NCI-H446 (cell line): ENCODE measurements around the gene TTLL7.
"Not testable (repeated sequence)": the region's sequence is repeated elsewhere in the genome, so short reads cannot be mapped to it uniquely, and the experiment has no call there.

Experiments
- DNase-seq, 2 experiments: peaks; one replicate each; lab custom pipeline; 2025; lab: John Stamatoyannopoulos, UW

Gene TTLL7

DNA sequence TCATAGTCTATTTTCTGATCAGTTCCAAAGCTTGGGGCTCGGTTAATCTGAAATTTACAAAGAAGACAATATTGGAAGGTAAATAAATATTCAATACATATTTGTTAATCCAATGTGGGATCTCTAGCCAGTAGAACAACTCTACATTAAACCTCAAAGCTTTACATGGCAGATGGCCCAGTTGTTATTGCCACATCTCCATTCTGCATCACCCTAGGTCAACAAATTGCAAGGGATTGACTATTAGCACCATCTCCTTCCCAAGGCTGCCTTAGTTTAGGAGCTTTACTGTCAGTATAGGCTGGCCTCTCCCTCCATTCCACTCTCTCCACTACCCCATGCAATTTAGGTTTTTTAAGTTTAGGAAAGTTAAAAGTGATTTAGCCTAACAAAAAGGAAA lies 69.7 kb downstream of the TTLL7 start:
- peak in 1 of 2 experiments; percentile 2 for DNase-seq

DNA sequence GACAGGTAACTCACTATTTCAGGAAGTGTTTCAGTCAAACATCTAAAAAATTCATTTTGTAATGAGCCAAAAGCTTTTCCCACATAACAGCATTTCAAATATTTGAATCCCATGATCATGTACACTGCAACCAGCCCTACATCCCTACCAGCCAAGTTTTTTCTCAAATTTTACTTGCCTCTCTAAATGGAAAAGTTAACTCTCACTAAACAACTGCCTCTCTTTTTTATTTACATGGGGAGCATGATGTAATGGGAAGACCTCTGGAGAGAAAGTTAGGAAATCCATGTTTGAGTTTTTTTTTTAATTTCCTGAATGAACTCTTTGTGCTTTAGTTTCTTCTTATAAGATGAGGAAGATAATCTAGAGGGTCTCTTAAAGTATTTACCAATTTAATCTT lies 70.5 kb downstream of the TTLL7 start:
- no peak for DNase-seq

DNA sequence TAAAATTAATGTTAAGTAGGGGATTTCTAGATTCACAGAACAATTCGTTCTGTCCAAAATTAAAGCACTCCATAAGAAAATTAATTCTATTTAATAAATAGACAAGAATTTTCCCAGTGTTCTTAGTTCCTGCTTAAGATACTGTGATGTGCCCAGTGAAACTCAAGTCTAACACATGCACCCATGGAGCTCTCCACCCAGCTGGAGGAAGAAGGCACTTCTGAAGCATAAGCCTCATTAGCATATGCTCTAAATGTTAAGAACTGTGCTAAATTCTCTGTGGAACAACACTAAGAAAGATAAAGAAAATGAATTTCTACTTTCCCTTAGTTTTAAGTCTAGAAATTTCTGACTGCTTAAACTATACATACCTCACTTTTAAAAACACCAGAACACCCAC lies 71.2 kb downstream of the TTLL7 start:
- DNase-seq: no peak

DNA sequence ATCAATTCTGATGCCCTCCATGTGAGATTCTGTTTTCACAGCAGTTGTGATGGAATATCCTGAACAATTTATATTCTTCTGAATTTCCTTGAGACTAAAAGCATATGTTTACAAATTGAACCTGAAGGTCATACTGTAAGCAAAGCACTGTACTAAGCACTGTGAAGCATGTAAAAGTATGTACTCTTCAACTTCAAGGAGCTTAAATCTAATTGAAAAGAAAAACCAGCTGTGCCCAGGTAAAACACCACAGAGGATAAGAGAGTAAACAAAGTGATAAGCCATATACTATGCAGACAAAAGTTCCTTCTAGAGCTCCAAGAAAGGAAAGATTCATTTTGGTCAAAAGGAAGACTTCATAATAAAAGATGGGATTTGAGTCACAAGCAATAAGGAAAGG lies 71.9 kb downstream of the TTLL7 start:
- DNase-seq: no peak

DNA sequence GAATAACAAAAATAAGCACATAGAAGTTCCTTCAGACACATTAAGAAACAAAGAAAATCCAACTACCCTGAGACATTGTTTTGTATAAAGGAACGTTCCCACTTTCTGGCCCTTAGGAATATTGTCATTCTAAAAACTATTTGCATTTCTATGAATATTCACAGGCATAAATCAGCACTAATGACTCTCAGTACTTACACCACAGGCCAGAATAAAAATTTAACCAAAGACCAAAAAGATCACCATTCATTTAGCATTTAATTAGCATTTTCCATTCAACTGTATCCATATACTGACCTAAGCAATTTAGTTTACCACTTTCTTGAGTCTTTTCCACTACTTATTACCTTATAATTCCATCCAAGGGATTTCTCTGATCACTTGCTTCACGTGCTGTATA lies 75.4 kb downstream of the TTLL7 start:
- DNase-seq: no peak

DNA sequence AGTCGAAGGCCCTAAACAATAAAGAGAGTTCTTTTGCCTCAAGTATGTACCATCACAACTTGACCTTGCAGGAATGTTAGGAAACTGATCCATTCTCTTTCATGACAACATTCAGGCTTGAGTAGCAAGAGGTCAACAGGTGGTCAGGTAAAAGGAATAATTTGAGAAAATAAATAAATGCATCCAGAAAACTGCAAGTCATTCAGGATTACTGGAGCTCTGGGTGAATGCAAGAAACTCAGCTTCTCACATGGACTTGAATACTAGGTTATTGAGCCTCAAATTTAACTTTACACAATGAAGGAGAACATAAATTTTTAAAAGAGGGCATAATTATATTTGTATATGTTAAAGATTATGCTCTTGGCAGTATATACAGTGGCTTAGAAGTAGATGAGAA lies 76.5 kb downstream of the TTLL7 start:
- DNase-seq: no peak

DNA sequence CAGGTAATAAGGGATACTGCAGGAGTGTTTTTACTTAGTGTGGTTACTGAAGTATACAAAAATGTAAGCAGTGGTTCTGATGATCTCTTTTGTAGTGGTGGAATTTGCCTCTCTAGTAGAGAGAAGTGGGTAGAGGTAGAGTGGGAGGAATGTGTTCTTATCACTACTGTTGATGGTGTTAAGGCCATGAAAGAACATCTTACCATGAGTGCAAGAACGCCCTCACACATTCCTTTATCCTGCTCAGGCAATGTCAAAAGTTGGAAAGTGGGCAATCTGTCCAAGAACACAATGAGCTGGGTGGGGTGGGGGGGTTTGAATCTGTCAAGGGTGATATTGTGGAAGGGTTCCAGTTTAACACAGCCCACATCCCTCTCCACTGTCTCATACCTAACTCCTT lies 78.6 kb downstream of the TTLL7 start:
- no peak for DNase-seq

DNA sequence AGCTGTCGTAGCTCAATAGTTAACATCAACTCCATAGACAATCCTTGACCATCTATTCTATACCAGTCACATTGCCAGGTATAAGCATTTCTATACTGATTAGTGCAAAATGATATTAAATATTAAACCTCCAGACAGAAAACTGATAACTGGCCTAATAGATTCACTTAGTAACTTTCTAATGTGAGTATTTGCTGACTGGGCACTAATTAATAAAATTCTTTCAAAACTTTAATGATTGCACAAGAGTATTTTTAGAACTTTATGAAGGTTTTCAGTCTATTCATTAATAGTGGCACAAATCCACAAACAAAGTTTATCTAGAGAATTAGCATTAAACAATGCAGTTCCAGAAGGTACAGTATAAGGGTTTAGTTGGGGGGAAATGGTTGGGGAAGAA lies 79.1 kb downstream of the TTLL7 start:
- DNase-seq: no peak

DNA sequence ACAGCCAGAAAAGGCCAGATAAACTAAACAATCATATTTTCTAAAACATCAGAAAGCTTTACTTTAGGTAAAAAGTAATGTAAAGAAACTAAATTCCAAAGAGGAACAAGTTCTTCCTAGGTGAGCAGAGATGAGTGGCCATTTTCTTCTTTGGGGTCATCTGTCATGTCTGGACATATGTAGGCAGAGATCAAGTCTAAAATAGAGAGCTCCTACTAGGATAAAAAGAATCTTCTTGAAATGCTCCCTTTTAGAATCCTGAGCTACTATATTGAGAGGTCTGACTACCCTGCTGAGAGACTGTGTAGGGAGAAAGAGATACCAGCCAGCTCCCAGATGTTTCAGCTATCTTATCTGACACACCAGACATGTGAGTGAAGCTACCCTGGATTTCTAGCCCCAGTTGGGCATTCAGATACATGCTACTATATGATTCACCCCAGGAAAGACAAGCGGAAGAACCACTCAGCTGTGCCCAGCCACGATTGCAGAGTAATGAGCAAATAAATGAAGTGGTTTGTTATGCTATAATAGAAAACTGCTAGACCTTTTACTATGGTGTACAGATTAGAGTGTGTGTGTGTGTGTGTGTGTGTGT lies 80.1 kb downstream of the TTLL7 start:
- no peak for DNase-seq

DNA sequence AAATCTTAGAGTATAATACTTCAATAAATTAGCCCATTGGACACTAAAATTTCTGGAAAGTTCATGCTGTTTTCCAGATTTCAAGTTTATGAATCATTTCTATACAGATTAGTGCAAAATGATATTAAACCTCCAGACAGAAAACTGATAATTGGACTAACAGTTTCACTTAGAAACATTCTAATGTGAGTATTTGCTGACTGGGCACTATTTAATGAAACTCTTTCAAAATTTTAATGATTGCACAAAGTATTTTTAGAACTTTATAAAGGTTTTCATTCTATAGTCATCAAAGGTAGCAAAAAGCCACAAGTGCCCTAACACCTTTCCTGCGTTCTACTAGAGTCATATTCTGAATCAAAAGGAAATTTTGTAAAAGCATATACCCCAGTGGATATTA lies 81.0 kb downstream of the TTLL7 start:
- no peak for DNase-seq

DNA sequence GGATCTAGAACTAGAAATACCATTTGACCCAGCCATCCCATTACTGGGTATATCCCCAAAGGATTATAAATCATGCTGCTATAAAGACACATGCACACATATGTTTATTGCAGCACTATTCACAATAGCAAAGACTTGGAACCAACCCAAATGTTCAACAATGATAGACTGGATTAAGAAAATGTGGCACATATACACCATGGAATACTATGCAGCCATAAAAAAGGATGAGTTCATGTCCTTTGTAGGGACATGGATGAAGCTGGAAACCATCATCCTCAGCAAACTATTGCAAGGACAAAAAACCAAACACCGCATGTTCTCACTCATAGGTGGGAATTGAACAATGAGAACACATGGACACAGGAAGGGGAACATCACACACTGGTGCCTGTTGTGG lies 82.8 kb downstream of the TTLL7 start:
- DNase-seq: not testable (repeated sequence)

DNA sequence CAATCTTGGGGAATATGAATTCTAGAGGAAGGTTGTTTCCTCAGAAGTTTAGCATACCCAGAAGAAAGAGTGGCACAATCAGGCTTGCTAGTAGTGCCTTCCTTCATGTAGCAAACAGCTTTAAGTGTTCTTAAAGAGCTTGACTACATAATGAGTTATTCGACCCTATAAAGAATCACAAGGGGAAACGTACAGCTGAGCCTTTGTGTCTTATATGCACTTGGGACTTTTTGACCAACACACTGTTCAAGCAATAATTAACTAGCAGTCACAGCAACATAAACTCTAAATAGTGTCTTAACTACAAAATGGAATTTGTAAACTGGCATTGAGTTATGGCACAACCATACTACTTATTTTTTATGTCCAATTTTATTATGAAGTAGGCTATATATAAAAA lies 86.1 kb downstream of the TTLL7 start:
- no peak for DNase-seq

DNA sequence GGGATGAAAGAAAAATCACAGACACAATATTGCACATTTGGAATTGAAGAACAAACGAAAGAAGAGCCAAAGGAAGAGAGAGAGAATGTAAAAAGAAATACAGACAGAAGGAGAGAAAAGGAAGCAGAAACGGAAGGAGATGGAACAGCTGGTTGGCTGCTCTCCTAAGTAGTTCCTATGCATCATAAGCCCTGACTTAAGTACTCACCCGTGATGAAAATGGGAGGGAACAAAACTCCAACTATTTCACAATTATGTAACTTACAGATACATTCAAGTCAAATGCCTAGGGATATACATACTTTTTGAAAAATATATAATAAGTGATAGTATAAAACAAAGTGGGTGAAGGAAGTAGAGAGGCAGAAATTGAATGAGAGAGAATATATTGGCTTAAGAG lies 88.5 kb downstream of the TTLL7 start:
- DNase-seq: no peak

DNA sequence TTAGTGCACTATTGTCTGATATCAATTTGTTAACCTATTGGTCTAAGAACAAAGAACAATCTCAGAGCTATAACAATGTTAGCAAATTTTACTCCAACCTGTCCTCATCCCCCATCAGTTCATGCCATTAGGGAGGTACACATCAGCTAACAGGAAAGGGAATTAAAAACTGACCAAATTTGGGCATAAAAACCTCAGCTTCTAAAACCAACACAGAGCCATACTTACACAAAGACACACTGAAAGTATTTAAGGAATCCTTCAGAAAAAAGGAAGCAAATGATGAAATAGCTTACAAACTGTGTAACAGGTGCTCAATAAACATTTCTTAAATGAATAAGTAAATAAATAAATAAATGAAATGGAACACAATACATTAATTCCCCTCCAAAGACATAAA lies 89.2 kb downstream of the TTLL7 start:
- DNase-seq: no peak

DNA sequence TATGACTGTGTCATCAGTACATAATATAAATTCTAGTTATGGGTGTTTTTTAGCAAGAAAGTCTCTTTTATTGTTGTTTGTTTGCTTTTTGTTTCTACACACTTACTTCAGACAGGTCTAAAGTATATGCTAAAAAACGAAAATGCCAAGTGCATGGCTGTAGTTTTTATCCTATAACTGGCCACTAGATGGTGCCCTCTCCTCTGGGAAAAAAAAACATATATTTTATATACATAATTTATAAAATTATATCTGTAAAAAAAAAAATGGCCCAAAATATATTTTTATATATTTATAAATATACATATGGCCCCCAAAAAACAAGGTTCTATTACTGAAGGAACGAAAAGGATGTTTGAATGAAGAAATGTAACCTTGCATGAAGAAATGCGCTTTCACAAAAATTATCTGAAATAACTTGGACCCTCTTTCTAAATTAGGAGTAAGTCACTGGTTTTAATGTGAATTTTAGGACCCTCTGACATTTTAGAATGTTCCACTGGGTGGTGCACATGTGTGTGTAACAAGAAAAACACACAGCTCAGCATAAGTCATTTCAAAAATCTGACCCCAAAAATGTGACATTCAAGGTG lies 93.5 kb downstream of the TTLL7 start:
- peak; percentile 30 to 52 for DNase-seq

DNA sequence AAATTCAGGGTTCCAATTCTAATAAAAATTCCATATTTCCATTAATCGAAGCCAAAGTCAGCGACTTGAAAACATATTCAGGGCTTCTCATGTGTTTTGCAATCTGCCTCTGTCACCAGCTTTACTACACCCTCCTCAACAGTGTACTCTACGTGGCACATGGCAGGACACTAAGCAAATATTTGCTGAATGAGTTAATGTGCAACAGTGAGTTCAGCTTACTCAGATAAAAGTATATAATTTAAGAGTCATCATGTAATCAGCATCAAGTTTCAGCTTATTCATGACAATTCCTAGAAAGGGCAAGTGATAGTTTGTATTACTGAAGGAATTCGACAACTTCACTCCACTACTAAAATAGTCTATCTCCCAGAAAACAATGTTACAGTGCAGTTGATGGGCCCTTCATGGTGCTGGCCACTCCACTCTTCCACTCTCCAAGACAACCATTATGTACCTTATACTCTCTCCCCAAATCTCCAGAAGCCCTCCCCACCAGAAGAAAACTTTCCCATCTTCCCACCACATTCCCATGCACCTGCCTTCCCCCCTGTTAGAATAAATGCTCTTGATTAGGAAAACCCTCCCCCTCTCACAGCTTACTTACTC lies 97.3 kb downstream of the TTLL7 start:
- DNase-seq: no peak

DNA sequence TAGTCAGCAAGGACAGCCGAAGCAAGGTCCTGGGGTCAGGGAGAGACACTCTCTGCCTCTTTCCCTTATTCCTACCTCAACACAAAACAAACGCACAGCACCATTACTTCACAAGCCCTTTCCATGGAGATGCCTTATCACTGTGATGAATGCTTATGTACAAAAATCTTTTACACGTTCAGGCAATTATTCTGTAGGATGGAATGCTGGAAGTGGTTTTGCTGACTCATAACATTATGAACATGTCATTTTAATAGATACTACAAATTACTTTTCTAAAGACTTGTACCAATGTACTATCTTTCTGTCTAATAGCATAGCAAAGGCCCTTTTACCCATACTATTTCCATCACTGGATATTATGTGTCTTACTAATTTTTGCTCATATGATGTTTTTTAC lies 98.4 kb downstream of the TTLL7 start:
- DNase-seq: no peak

DNA sequence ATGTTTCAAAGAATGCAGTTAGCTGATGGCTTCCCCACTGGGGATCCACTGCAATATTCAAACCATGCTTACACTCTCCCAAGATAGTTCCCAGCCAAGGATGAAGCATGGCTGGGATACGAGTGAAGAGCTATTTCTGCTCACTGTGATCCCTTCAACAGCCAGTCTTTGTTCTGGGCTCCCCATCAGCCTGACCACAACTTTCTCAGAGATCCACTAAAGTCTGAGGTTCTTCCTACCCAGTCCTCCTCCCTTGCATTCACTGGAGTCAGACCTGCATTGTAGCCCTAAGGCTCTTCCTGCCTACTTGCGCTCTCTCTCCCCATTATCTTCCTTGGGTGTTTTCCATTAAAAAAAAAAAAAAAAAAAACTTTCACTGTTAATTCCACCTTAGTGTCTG lies 101.4 kb downstream of the TTLL7 start:
- no peak for DNase-seq

DNA sequence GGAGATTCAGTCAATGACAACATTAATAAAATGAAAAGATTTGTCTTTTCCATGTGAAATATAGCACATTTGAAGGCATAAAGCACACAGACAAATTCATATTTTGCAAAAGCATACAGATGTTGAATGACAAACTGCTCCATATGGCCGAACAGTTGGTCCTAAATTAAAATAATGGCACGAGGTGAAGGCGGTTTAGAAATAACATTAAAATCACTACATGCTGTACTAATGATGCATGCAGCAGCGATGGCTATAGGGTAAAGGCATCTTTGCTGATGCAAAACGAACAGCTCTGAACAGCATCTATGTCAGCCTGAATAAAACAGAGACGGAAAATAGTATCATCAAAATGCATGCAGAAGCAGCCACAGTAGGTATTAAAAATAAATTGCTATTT lies 102.6 kb downstream of the TTLL7 start:
- no peak for DNase-seq

DNA sequence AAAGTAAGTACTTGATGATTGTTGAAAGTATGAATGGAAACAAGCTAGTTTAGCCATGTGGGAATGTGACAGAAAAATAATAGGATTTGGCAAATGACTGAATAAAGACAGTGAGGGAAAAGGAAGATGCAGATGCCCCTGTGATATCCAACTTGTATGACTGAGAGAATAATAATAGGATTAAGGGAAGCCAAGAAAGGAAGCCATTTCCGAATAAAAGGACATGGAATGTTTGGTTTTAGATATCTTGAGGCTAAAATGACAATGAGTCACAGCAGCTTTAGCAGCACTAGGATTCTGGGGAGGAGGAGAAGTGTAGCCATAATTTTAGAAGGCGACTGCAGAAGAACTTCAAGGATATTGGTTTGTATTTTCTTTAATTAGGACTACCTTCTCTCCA lies 109.2 kb downstream of the TTLL7 start:
- DNase-seq: no peak

DNA sequence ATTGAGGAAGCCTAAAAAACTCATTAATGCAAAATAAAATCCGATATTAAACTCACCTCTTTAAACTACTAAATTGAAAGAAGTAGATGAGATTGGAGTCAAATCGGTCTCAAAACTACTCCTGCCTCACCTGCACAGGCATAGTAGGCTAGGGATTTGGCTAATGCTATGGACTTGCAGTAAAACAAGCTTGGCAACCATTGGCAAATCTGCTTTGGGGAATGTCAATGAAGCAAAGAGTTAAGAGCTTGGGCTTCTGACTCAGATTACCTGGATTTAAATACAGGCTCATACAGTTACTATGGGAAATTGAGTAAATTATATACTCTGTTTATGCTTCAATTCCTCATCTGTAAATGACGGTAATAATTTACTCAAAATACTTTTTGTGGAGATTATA lies 111.4 kb downstream of the TTLL7 start:
- DNase-seq: no peak

DNA sequence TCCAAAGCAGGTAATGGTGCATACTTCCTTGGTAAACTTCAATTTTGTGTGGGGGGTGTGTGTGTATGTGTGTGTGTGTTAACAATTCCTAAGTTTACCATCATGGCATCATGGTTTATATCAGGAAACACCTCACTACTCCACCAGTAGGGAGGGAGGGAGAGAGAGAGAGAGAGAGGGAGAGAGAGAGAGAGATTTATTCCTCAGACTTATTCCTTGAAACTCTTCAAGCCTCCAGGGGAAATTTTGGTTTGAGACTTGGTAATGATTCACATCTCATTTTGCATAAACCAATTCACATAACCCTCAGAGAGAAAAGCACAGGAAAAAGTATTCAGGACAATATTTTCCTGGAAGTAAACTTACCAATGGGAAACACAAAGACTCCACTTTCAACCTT lies 115.0 kb downstream of the TTLL7 start:
- DNase-seq: no peak

DNA sequence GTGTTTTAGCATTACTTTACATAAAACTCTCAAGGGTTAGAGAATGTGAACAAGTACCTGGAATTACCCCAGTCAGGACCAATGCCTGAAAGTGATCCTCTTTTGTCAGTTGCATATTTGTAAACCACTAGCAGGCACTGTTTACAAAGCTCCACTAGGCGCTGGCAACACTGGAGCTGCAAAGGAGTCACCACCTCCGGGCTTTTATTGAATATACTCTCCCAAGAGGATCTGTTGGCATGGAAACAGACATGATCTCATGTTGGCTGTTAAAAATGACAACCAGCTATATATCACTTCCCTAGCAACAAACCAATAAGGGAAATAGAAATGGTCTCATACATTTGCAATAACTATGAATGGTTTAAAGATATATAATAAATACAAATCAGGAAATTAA lies 116.0 kb downstream of the TTLL7 start:
- DNase-seq: peak; percentile 77 to 79

DNA sequence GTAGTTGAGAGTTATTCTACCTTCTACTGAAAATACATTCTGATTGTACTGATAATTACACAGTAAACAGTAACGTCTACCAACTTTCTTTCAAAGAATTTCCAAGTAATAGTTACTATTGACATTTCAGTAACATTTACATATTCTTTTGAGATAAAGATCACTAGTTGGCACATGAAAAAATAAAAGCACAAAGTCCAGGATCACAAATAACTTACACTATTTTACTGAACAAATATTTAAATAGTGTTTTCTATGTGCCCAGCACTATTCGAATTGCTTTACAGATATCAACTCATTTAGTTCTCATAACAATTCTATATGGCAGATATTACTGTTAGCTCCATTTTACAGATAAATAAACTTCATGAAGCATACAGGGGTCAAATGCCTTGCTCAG lies 126.4 kb downstream of the TTLL7 start:
- DNase-seq: no peak
